WERI-Rb-1 (cell line): Measurements from ENCODE around the gene NELL2.
A peak's percentile ranks its signal among the peaks of the same experiment; 100 is the strongest.
"Not testable (repeated sequence)": the region's sequence is repeated elsewhere in the genome, so short reads cannot be mapped to it uniquely, and the experiment has no call there.

Source experiments
- DNase-seq: peaks from one replicate; pipeline ENCODE4 v3.0.0-alpha.2; 2020
- H3K27ac ChIP-seq: fragments of 250-450 bp; sonication (Bioruptor Pico); 2 replicates; pipeline ENCODE4 v1.5.1; 2020; ENCODE audit warnings: mild to moderate bottlenecking, moderate library complexity
- H3K27me3 ChIP-seq: fragments of 250-450 bp; sonication (Bioruptor Pico); 2 replicates; pipeline ENCODE4 v1.5.1; 2021; ENCODE audit warnings: mild to moderate bottlenecking, low read depth, moderate library complexity; ENCODE audit not compliant: insufficient read depth, severe bottlenecking
- H3K36me3 ChIP-seq: fragments of 250-450 bp; sonication (Bioruptor Pico); 2 replicates; pipeline ENCODE4 v1.5.1; 2020; ENCODE audit warnings: mild to moderate bottlenecking, moderate library complexity
- H3K4me3 ChIP-seq: 2 replicates; pipeline ENCODE4 v1.5.1; 2011; ENCODE audit warnings: low read depth, mild to moderate bottlenecking, control low read depth, low read length
- H3K9me3 ChIP-seq: fragments of 250-450 bp; sonication (Bioruptor Pico); 2 replicates; pipeline ENCODE4 v1.5.1; 2021; ENCODE audit warnings: mild to moderate bottlenecking, moderate library complexity; ENCODE audit not compliant: severe bottlenecking
- CTCF ChIP-seq: IDR thresholded peaks from 2 replicates; pipeline ENCODE4 v1.5.1; 2011; ENCODE audit warnings: low read depth, mild to moderate bottlenecking, control low read depth, inconsistent platforms, low read length

NELL2 gene

DNA sequence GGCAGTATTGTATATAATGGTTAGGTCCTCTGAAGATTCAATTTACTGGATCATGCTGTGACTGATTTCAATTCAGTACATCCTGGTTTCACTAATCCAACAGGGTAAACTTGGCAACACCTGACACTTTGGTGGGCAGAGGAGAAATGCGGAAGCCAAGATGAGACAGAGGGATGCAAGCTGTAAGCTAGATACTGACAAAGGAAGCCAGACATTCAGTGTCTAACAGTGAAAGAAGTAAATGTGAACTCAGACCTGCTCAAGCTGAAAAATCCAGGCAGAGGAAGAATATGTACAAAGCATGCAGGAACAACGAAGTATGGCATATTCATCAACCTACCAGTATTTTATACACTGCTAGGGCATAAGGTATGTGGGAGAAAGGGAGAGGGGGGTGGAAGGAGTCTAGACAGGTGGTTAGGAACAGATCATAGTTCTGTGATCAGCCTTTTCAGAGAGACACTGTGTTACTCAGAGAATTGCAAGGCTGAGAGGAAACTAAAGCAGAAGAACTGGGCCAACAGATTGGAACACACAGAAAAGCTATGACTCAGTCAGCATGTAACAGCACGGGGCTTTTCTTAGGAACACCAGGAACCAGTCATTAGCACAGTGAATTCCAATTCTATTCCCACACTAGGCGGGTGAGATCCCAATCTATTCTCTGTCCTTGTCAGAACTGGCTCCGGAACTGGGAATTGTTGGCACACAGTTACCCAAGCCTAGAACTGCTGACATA, 40.3 kb downstream of the NELL2 start:
- DNase-seq: no peak
- no peak overlapping the region for H3K27ac ChIP-seq

GRCh38 chr12:44834996-44835395, 41.1 kb downstream of the NELL2 start:
- H3K4me3 ChIP-seq, H3K27ac ChIP-seq: not testable (repeated sequence)

More for the DNA sequence above, 40.3 kb downstream of the NELL2 start:
- no peak overlapping the region for H3K4me3 ChIP-seq
- no peaks in the 10 kb centered on the region for H3K36me3 ChIP-seq
- H3K27me3 ChIP-seq: no peaks in the 10 kb centered on the region
- no peaks in the 10 kb centered on the region for H3K9me3 ChIP-seq
- TF ChIP-seq CTCF: no peak

DNA sequence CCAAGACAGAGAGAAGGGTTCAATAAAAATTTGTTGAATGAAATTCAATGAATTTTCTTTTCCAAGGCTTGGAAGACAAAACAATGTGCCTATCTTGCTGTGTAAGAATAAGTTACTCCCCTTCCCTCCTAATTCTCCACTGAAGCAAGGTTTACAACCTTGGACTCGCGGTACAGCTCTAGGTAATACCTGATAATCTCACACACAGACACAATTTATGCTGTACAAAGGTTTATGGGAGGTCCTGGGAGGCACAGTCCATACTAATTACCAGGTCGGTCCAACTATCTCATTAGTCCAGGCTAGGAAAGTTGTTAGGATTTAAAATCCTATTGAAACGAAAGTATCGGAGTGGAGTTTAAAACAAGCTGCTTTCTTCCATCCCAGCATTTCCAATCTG, 42.6 kb downstream of the NELL2 start:
- Histone ChIP-seq H3K36me3 (no peaks in the 10 kb centered on the region), H3K9me3 (no peaks in the 10 kb centered on the region), H3K4me3 (no peak overlapping the region), H3K27me3 (no peaks in the 10 kb centered on the region), H3K27ac (0 out of 2 replicates have a peak overlapping the region, but pooled peaks have one; percentile 14)
- peak; percentile 33 for DNase-seq
- TF ChIP-seq CTCF: no peak

More at GRCh38 chr12:44834996-44835395, 41.1 kb downstream of the NELL2 start:
- DNase-seq, H3K9me3 ChIP-seq, H3K27me3 ChIP-seq, H3K36me3 ChIP-seq: not testable (repeated sequence)

DNA sequence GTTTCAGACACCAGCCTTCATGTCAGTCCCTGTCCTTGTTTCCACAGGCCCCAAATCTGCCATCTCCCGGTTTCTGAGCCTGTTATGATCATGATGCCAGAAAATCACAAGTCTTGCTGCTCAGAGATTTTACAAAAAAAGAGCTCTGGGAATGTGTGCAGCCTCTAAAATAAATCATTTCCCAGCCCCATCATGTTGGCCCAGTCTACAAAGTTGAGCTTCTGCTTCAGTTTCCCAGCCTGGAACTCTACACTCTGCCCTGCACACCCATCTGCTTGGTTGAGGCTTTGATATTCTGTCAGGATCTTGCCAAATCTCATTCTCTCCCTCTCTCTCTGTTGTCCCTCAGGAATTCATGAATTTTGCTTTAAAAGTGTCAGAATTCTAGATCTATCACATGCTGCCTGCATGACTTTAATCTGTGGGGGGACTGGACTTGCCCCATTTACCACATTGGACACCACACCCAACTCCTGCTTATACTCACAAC, 45.5 kb downstream of the NELL2 start:
- no peak for DNase-seq

GRCh38 chr12:44829045-44829444, 47.1 kb downstream of the NELL2 start:
- Histone ChIP-seq H3K36me3 (no peaks in the 10 kb centered on the region), H3K4me3 (no peak overlapping the region), H3K9me3 (no peaks in the 10 kb centered on the region), H3K27ac (no peak overlapping the region), H3K27me3 (no peaks in the 10 kb centered on the region)
- DNase-seq: no peak
- no peak for TF ChIP-seq CTCF

More for the DNA sequence above, 45.5 kb downstream of the NELL2 start:
- no peak for TF ChIP-seq CTCF
- H3K27ac ChIP-seq: no peak overlapping the region
- H3K4me3 ChIP-seq: no peak overlapping the region
- H3K9me3 ChIP-seq: no peaks in the 10 kb centered on the region
- no peaks in the 10 kb centered on the region for H3K36me3 ChIP-seq
- H3K27me3 ChIP-seq: no peaks in the 10 kb centered on the region

DNA sequence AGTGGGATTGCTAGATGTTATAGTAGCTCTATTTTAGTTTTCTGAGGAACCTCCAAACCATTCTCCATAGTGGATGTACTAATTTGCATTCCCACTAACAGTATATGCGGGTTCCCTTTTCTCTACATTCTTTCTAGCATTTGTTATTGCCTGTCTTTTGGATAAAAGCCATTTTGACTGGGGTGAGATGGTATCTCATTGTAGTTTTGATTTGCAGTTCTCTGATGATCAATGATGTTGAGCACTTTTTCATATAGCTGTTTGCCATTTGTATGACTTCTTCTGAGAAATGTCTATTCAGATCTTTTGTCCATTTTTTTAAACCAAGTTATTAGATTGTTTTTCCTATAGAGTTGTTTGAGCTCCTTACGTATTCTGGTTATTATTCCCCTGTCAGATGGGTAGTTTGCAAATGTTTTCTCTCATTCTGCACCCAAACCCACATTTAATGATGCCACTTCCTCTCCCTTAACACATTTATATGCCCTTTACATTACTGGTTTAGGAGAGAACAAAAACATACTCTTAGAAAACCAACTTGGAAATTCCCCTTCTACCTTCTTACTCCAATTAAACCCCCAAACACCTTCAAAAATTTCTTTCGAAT, 48.2 kb downstream of the NELL2 start:
- no peak for DNase-seq
- Histone ChIP-seq H3K27me3 (no peaks in the 10 kb centered on the region), H3K27ac (no peak overlapping the region), H3K36me3 (no peaks in the 10 kb centered on the region), H3K4me3 (no peak overlapping the region), H3K9me3 (no peaks in the 10 kb centered on the region)
- TF ChIP-seq CTCF: no peak

DNA sequence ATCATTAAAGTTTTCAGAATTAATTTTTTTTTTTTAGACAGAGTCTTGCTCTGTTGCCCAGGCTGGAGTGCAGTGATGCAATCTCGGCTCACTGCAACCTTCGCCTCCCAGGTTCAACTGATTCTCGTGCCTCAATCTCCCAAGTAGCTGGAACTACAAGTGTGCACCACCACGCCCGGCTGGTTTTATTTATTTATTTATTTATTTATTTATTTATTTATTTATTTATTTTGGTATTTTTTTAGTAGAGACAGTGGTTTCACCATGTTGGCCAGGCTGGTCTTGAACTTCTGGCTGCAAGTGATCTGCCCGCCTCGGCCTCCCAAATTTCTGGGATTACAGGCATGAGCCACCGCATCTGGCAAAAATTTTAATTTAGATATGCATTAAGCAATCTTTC, 54.4 kb downstream of the NELL2 start:
- not testable (repeated sequence) for H3K27me3 ChIP-seq, H3K9me3 ChIP-seq, H3K36me3 ChIP-seq, H3K4me3 ChIP-seq, DNase-seq, H3K27ac ChIP-seq
